ENCODE data around the gene STXBP1. TPM values are rescaled to one million over a fixed set of nuclear protein-coding genes. Genes with fewer than 3 reads are reported as not detected.

STXBP1 gene
- total and polyA plus RNA-seq, 2 donors (not counting 3 experiments of a cell fraction or from before 2014, with no cell fraction given): 18.8 to 51.3 TPM

DNA sequence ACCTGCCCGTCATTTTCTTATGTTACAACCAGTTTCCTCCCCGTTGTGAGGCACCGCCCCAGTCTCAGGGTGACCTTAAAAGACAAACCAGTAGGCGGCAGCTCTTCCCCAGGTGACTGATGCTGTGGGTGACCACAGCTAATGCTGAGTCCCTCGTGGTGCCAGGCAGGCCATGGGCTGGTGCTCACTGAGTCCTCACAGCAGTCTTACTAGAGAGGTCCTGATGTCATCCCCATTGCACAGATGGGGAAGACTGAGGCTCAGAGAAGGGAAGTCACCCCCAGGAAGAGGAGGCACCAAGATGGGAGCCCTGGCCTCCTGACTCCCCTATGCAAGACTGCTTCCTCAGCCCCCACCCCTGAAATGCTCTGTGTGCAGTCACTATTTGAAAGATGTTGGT, 95.7 kb downstream of the STXBP1 start:
- Histone ChIP-seq H4K20me1 (replicated peaks; ENCODE audit: control insufficient read depth, extremely low read depth, insufficient read depth, low read length) (no peaks in the 10 kb centered on the region), H3K79me2 (ENCODE audit: control insufficient read depth, insufficient read depth, low read length) (no peaks in the 10 kb centered on the region), H3K9me1 (replicated peaks; ENCODE audit: control insufficient read depth, extremely low read depth, insufficient read depth, low read length) (no peaks in the 10 kb centered on the region), H3K4me3 (replicated peaks in 1 of 3; ENCODE audit: insufficient read depth in 1 of 3, low read depth in 1 of 3, low read length in 3 of 3) (no peak overlapping the region), H3K4me2 (ENCODE audit: insufficient read depth, low read length) (no peak overlapping the region), H3K9ac (replicated peaks; ENCODE audit: extremely low read depth, insufficient read depth, low read length) (no peak overlapping the region), H3K36me3 (ENCODE audit: control insufficient read depth in 2 of 2, extremely low read depth in 1 of 2, insufficient read depth in 2 of 2, low read length in 2 of 2) (no peaks in the 10 kb centered on the region), H3K27me3 (ENCODE audit: control insufficient read depth in 2 of 2, insufficient read depth in 2 of 2, low read length in 2 of 2) (no peaks in the 10 kb centered on the region), H3K27ac (ENCODE audit: insufficient read depth, low read depth, low read length) (no peak overlapping the region), H3K9me3 (replicated peaks; ENCODE audit: control insufficient read depth, insufficient read depth, low read length) (no peaks in the 10 kb centered on the region), H3K4me1 (ENCODE audit: control insufficient read depth, extremely low read depth, insufficient read depth, low read length) (no peaks in the 10 kb centered on the region), H2AFZ (ENCODE audit: low read depth, low read length) (no peak overlapping the region)
- ChIA-PET CTCF (no interaction called here), POLR2A (no interaction called here)
- no peak for FAIRE-seq
- TF ChIP-seq GATA2 (IDR thresholded peaks at IDR 0.05; ENCODE audit: insufficient read depth, insufficient read length, low read depth, low read length): no peak
- TF ChIP-seq, protein P1, sequence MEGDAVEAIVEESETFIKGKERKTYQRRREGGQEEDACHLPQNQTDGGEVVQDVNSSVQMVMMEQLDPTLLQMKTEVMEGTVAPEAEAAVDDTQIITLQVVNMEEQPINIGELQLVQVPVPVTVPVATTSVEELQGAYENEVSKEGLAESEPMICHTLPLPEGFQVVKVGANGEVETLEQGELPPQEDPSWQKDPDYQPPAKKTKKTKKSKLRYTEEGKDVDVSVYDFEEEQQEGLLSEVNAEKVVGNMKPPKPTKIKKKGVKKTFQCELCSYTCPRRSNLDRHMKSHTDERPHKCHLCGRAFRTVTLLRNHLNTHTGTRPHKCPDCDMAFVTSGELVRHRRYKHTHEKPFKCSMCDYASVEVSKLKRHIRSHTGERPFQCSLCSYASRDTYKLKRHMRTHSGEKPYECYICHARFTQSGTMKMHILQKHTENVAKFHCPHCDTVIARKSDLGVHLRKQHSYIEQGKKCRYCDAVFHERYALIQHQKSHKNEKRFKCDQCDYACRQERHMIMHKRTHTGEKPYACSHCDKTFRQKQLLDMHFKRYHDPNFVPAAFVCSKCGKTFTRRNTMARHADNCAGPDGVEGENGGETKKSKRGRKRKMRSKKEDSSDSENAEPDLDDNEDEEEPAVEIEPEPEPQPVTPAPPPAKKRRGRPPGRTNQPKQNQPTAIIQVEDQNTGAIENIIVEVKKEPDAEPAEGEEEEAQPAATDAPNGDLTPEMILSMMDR (IDR thresholded peaks at IDR 0.05; ENCODE audit: extremely low read depth in 1 of 2, insufficient read depth in 1 of 2, low read depth in 1 of 2, low read length in 2 of 2): no peak
- TF ChIP-seq EZH2 (IDR thresholded peaks at IDR 0.05; ENCODE audit: borderline replicate concordance, low read depth, low read length, severe bottlenecking): no peak
- no peak for TF ChIP-seq FOS (IDR thresholded peaks at IDR 0.05; ENCODE audit: borderline replicate concordance, insufficient read depth, low read length)
- TF ChIP-seq JUN (IDR thresholded peaks at IDR 0.05; ENCODE audit: borderline replicate concordance, insufficient read depth, insufficient read length, low read depth): no peak
- no peak for TF ChIP-seq MYC (IDR thresholded peaks at IDR 0.05; ENCODE audit: low read depth, low read length)
- TF ChIP-seq POLR2A (IDR thresholded peaks at IDR 0.05; ENCODE audit: low read depth, low read length): no peak
- no peak for TF ChIP-seq POLR2AphosphoS5 (IDR thresholded peaks at IDR 0.05; ENCODE audit: insufficient read depth, low read depth, low read length)
- TF ChIP-seq, protein P2, sequence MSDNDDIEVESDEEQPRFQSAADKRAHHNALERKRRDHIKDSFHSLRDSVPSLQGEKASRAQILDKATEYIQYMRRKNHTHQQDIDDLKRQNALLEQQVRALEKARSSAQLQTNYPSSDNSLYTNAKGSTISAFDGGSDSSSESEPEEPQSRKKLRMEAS (IDR thresholded peaks at IDR 0.05; ENCODE audit: insufficient read depth, insufficient read length): no peak
- intact Hi-C loops (cut with micrococcal nuclease) (no loop called here), dilution Hi-C loops (cut with MboI; ENCODE audit: extremely low pct_ligation_motif_present, low sequenced_read_pairs) (no loop called here)
- DNase-seq (ENCODE audit: low read depth, low spot score): no peak
- BruUV-seq (replicated peaks): no TSS peak

All from endothelial cell of umbilical vein (primary cell).